Right lung (tissue), 10 donors: ENCODE measurements around the gene FKBP9. TPM values are rescaled to one million over a fixed set of nuclear protein-coding genes. Genes with fewer than 3 reads are reported as not detected.
"Not testable (repeated sequence)": the region's sequence is repeated elsewhere in the genome, so short reads cannot be mapped to it uniquely, and the experiment has no call there.

Experiments
- DNase-seq, 2 donors: peaks; one replicate each; pipeline ENCODE4 v3.0.0-alpha.2; 2013
- long read RNA-seq, 8 donors: transcript quantifications; one replicate each; lab custom pipeline, GENCODE V29; 2026
- polyA plus RNA-seq, 5 donors: library from polyadenylated mRNA; unstranded; fragments of 120-200 nt; gene quantifications; one replicate each; pipeline versions ENCODE4 v1.2.1 to v1.2.3, GENCODE V29; 2013; ENCODE audit warnings: inconsistent platforms in 1 of 5, low replicate concordance in 1 of 5; ENCODE audit not compliant: insufficient read length in 5 of 5, insufficient read depth in 1 of 5

The FKBP9 gene, protein sequence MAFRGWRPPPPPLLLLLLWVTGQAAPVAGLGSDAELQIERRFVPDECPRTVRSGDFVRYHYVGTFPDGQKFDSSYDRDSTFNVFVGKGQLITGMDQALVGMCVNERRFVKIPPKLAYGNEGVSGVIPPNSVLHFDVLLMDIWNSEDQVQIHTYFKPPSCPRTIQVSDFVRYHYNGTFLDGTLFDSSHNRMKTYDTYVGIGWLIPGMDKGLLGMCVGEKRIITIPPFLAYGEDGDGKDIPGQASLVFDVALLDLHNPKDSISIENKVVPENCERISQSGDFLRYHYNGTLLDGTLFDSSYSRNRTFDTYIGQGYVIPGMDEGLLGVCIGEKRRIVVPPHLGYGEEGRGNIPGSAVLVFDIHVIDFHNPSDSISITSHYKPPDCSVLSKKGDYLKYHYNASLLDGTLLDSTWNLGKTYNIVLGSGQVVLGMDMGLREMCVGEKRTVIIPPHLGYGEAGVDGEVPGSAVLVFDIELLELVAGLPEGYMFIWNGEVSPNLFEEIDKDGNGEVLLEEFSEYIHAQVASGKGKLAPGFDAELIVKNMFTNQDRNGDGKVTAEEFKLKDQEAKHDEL
- 100 to 1,000 TPM; 153 to 226 (median 182) TPM for polyA plus RNA-seq
- long read RNA-seq, donor 1, transcript FKBP9-201 (10 exons, 3,462 nt): major isoform, 54 of 92 reads
- long read RNA-seq, donor 1, partial matches to known transcripts: 33 of 92 reads
- long read RNA-seq, donor 1, other reads (novel, unspliced or antisense): 0 of 92 reads
- long read RNA-seq, donor 2, transcript FKBP9-201 (10 exons, 3,462 nt): major isoform, 28 of 163 reads
- long read RNA-seq, donor 2, partial matches to known transcripts: 127 of 163 reads
- long read RNA-seq, donor 2, other reads (novel, unspliced or antisense): 8 of 163 reads
- long read RNA-seq, donor 3, transcript FKBP9-201 (10 exons, 3,462 nt): major isoform, 17 of 121 reads
- long read RNA-seq, donor 3, partial matches to known transcripts: 97 of 121 reads
- long read RNA-seq, donor 3, other reads (novel, unspliced or antisense): 5 of 121 reads
- long read RNA-seq, donor 4, transcript FKBP9-201 (10 exons, 3,462 nt): major isoform, 23 of 40 reads
- long read RNA-seq, donor 4, partial matches to known transcripts: 16 of 40 reads
- long read RNA-seq, donor 4, other reads (novel, unspliced or antisense): 0 of 40 reads
- long read RNA-seq, donor 5, transcript FKBP9-201 (10 exons, 3,462 nt): major isoform, 37 of 81 reads
- long read RNA-seq, donor 5, partial matches to known transcripts: 41 of 81 reads
- long read RNA-seq, donor 5, other reads (novel, unspliced or antisense): 0 of 81 reads
- long read RNA-seq, donor 6, transcript FKBP9-201 (10 exons, 3,462 nt): major isoform, 54 of 57 reads
- long read RNA-seq, donor 6, partial matches to known transcripts: 0 of 57 reads
- long read RNA-seq, donor 6, other reads (novel, unspliced or antisense): 0 of 57 reads
- long read RNA-seq, donor 7, transcript FKBP9-201 (10 exons, 3,462 nt): major isoform, 52 of 102 reads
- long read RNA-seq, donor 7, partial matches to known transcripts: 47 of 102 reads
- long read RNA-seq, donor 7, other reads (novel, unspliced or antisense): 0 of 102 reads
- long read RNA-seq, donor 8, transcript FKBP9-201 (10 exons, 3,462 nt): major isoform, 12 of 12 reads
- long read RNA-seq, donor 8, partial matches to known transcripts: 0 of 12 reads
- long read RNA-seq, donor 8, other reads (novel, unspliced or antisense): 0 of 12 reads

DNA sequence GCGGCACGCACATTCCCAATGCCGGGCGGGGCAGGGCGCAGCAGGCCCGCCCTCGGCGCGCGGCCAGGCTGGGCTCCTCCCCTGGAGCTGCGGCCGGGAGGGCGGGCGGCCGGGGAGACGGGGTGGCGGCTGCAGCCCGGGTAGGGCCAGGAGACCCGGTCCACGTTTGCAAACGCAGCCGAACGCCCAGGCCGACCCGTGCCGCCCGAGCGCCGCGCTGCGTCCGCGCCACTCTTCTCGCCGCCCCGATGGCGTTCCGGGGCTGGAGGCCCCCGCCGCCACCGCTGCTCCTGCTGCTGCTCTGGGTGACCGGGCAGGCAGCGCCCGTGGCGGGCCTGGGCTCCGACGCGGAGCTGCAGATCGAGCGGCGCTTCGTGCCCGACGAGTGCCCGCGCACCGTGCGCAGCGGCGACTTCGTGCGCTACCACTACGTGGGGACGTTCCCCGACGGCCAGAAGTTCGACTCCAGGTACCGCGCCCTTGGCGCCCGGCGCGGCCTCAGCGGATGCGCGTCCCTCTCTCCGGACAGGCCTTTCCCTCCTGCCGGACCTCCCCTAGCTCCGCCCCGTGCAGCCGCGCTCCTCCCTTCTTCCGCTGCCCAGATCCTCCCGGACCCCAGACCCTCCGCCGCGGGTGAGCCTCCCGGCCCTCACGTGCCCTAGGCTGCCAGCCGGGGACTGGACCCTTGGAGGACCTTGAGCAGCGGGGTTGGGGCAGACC, at the start of gene FKBP9:
Gene FKBP9 (plus strand): TSS at position 115 of the 720 bp plus-strand sequence. CDS start 134 bp downstream, at position 249.
- peak; percentile 91 to 94 for DNase-seq

DNA sequence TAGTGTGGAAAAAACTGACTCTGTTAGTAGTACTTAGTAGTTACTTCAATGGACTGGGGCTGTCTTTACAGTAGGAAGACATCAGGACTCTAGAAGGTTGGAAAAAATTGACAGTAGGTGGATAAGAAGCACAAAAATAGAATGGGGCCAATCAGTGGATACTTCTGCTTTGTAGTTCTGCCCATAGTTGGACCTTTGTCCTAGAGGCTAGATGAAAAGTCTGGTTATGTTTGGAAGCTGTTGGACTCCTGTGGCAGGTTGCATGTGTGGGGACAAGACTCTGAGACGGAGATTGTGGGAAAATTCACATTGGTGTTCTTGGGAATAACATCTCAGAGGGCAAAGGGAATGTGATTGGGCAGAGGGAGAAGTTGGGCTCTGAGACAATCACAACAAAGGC, 47.0 kb upstream of the FKBP9 start:
- DNase-seq: no peak

DNA sequence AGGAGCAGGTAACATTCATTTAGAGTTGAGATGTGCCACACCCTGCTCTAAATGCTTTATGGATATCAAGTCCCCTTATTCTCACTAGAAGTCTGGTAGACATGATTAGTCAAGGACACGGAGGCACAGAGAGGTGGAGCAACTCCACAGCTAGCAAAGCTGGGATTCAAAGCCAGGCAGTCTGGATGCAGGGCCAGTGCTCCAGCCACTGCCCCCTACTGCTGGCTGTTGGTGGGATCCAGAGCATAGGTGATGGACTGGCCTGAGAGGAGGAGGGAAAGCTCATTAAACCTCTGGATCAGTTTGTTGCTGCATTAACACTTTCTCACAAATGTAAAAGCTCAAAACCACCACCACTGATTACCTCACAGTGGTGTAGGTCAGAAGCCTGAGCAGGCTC, 43.1 kb upstream of the FKBP9 start:
- DNase-seq: no peak

DNA sequence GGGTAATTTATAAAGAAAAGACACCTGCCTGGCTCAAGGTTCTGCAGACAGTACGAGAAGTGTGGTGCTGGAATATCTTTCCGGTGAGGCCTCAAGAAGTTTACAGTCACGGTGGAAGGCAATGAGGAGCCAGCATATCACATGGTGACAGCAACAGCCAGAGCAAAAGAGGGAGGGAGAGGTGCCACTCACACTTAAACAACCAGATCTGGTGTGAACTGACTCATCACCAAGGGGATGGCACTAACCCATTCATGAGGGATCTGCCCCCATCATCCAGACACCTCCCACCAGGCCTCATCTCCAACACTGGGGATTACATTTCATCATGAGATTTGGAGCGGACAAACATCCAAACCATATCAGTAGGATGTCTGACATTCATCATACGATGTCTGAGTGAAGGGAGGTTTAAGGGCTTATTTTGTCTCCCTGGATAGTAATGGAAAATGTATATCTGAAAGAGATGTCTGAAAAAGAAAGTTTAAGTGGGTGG, 42.2 kb upstream of the FKBP9 start:
- no peak for DNase-seq

DNA sequence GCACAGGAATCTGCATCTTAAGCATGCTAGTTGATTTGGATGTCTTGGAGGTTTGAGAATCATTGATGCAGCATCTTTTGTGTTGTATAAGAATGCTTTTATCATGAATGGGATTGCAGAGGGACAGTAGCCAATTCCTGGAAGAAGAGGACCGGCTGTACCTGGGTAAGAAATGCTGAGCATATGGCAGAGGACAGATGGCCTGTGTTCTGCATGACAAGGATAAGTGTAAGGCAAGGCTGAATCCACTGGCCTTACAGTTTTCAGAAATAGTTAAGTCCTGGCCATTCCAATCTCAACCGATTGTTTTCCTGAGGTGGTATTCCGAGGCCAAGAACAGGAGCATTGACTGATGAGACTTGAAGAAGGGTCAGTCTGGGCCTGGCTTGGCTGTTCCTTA, 41.2 kb upstream of the FKBP9 start:
- DNase-seq: no peak

DNA sequence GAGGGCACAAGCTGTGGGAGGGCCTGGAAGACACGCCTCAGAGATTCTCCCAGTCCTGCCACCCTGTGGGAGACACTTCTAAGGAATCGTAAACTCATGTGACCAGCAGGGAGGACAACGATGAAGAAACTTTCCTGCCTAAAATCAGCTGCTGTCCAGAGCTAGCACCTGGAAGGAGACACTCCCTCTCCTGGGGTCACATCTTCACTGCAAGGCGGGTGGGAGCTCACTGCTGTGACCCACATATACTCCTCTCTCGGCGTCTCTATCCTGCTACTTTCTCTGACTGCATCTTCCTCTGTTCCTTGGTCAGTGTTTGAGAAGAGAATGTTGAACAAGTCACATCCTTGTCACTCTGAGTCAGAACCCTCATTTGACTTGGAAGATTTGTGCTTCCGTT, 40.2 kb upstream of the FKBP9 start:
- DNase-seq: not testable (repeated sequence)

DNA sequence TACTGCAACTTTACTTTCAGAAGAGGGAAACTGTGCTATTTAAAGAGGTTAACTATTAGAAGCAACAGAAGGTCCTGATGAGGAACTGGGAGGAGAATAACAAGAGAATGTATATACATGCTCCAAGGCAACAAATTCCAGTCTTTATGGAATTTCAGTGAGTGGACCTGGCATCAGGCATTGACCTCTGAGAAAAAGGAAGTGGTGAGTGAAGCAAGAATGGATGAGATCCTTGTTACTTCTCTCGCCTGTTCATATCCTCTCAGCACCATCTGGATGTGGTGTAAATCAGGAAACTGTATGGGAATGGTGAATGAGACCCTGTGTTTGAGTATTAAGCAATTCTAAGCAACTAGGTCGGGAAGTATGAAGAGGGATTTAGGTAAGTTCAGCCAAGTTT, 35.3 kb upstream of the FKBP9 start:
- DNase-seq: no peak

DNA sequence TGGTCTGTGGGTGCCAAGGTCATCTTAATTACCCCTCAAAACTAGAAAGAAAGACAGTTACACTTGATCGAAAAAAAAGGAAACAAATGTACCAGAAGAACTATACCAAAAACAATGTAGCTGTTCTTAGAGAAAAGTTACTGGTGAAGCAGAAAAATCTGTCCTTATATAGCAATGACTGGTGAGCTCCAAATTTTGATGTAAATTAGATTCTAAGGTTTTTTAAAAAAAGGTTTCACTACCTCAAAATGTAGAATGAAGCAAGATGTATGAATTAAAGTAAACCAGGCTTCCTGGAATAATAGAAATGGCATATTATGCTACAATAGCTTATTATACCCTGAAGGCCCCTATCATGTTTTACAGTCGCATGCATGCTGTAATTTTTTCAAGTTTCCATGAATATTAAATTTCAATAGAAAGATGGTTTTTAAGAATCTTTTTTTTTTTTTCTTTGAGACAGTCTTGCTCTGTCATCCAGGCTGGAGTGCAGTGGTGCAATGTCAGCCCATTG, 28.4 kb upstream of the FKBP9 start:
- DNase-seq: no peak

DNA sequence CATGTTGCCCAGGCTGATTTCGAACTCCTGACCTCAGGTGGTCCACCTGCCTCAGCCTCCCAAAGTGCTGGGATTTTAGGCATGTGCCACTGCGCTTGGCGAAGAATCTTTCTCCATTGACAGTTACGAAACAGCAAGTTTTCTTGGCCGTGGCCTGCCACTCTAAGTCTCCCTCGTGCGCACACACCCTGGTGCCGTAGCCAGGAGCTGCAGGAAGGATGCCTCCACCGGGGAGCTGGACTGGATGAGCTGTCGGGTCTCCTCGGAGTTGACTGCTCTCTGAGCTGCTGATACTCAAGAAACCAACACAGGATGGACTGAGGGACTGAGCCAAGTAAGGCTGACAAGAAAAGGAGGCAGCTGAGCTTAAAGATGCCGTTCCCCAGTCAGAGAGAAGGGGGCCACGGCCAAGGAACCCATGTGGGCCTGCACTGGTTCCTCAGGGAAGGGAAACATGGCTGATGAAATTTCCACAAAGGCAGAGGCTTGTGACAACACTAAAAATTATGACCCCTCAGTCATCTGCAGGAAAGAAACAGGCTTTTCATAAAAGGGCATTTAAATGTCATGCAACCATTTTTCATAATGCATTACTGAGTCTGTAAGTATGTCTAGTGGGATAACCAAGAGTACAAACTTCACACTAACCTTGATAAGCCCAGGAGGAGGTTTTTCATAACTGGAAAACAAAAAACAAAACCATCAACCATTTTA, 27.7 kb upstream of the FKBP9 start:
- no peak for DNase-seq

DNA sequence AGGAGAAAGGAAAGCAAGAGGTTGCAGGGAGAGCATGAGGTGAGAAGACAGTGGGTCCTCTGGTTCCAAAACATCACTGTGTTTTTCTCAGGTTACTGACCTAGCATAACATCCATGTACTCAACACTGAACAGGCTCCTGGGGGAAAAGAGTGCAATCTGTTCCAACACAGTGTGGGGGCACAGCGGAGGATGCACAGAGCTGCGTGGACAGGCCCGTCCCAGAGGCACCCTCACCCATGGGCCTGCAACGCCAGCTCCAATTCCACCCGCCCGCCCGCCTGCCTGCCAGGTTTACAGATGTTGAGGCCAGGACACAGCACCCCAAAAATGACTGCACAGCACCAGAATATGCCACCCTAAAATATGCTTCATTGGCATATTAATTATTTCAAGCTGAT, 26.9 kb upstream of the FKBP9 start:
- DNase-seq: no peak

DNA sequence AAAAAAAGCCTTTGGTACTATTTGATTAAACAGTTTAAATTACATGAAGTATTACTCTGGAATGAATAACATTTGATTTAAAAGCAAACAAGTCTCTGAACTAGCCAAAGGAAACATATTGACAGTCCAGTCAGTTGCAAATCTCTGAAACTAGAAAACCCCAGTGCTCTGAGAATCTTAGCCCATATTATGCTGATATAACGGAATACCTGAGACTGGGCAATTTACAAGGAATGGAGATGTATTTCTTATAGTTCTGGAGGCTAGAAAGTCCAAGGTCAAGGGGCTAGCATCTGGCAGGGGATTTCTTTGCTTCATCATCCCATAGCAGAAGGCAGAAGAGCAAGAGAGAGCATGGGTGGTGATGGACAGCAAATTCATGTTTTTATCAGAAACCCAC, 21.7 kb upstream of the FKBP9 start:
- DNase-seq: no peak

DNA sequence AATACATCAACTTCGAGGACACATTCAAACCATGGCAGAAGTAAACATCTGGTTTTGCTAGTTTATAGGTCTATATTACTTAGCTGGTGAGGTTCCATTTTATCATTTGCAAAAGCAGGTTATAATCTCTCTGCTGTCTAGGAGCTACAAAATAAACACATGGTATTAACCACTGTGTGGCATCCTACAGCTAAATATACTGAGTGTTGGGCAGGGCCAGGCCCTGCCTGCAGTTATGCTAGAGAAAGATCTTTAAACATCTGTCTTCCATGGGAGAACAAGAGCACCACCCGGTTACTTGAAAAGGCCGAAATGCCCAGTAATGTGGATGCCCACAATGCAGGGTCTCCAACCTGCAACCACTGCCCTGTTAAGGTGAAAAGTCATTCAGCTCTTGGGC, 20.6 kb upstream of the FKBP9 start:
- no peak for DNase-seq

DNA sequence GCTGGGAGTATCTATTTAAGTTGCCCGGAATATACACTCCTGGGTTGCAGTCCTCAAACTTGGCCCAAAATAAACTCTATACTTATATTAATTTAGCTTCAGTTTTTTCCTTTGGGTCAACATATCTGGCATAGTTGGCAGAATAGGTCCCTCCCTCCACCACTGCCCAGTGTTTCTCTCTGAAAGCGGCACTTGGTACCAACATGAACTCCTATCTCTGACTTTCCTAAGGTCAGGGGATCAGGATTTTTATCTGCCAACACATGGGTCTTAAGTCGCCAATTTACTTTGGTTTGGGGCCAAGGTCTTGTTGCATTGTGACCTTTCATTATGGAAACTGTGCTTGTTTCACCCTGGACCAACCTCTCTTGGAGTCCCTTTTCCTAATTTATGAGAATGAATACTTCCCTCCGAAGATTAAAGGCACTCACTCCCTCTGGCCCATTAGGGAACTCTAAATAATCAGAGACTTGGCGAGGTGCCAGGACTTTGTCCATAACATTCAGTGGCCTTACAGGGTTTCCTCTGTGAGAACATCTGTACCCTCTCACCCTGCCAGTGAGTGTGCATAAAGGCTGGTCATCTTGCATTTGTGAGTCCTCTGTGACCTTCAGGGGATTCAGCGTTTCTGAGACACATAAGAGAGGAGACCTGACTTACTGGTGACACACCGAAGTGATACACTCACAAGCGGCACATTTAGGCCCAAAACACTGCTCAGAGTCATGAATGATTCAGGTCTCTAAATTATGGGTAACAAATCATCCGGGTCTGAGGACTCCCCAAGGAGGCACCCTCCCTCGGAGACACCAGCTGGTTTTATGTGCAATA, 19.7 kb upstream of the FKBP9 start:
- DNase-seq: peak; percentile 43 to 45

DNA sequence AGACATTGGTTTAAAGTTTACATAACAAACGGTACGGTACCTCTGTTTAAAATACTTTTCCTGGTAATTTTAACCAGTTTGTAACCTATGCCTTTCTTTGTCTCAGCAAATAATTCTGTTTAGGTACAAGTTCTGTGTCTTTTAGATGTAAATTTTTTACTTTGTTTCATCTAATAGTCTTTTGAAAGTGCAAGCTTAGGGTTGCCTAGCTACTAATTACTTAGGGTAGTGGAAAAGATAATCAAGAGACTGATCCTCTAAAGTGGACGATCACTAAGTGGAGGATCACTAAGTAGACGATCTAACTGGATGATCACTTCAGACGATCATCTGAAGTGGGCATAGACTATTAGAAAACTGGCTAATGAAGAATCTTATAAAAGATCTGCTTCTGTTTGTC, 16.1 kb upstream of the FKBP9 start:
- no peak for DNase-seq

DNA sequence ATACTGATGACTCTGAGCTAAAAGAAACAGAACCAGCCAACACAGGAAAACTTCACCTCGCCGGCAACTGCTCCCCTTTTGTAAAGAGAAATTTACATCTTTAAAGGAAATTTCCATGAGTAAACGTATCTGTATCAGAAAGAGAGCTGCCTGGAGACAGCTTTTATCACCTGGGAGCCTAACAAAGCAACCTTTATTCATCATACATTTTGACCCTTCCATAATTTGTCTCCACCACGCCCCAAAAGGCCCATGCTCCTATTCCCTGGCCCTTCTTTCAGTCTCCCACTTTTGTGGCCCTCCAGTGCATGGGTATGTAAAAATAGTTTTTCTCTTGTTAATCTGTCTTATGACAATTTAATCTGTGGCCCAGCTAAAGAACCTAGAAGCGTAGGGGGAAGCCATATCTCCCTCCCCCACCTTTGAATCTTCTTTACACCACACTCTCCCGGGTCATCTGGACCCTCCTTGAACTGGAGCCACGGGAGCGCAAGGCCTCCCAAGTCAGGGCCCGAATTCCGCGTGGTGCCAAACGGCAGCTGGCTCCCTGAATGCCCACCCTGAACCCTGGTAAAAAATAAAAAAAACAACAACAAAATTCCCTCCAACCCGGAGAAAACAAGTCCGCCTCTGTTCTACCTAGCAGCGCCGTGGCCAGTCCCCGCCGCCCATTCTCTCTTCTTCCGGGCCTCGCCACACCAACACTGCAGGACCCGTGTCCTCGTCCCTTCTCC, 15.4 kb upstream of the FKBP9 start:
- DNase-seq: peak in 1 of 2 donors; percentile 23

DNA sequence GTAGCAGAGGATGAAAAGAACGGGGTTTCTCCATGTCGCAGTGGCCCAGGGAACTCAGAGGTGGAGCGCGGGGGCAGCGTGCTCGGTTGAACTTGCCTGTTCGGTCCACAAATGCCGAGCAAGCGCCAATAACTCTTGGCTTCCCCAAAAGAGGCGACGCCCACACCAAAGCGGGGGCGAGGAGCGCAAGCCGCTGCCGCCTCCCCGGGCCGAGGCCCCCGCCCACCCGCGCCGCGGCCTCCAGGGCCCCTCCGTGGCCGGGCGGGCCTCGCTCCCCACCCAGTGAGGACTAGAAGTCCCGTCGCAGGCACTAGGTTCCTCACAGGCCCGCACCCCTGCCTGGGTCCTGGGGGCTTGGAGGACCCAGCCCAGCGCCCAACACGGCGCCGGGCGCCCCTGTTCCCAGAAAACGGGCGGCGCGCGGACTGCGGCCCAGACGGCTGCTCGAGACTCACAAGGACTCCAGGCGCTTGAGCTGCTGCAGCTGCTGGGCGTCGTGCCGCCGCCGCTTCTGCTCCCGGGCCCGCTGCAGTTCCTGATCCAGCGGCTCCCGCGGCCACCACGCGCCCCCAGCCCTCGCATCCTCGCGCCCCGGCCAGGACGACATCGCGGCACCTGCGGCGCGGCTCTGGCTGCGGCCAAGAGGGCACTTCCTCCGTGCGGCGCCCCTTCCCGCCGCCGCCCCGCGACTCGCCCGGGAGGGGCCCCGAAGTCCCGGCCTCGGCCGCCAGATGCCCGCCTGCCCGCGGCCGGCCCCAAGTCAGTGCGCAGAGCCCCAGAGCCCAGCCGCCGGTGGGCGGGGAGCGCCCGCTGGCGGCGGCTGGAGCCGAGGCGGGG, 14.6 kb upstream of the FKBP9 start:
- peak; percentile 73 to 80 for DNase-seq
